MM.1S (cell line): ENCODE data around the gene SETBP1.

ENCODE experiments used
- DNase-seq: peaks from one replicate; pipeline ENCODE4 v3.0.0-alpha.2; 2015
- H2AFZ ChIP-seq: fragments of 300-600 bp; sonication (generic); 2 replicates; pipeline ENCODE4 v1.6.0; 2016; ENCODE audit warnings: antibody characterized with exemption, low read length
- H3F3A ChIP-seq: fragments of 300-600 bp; sonication (generic); 2 replicates; pipeline ENCODE4 v1.6.1; 2016; ENCODE audit warnings: mild to moderate bottlenecking, antibody characterized with exemption, low read length, moderate library complexity, mixed read lengths; ENCODE audit not compliant: insufficient read depth
- H3K27ac ChIP-seq: fragments of 300-600 bp; sonication (generic); 2 replicates; pipeline ENCODE4 v1.5.1; 2016; ENCODE audit warnings: mild to moderate bottlenecking, low read length
- H3K27me3 ChIP-seq: fragments of 300-600 bp; sonication (generic); replicated peaks from 2 replicates; pipeline ENCODE4 v1.6.0; 2016; ENCODE audit warnings: low read length; ENCODE audit not compliant: insufficient read depth
- H3K36me3 ChIP-seq: fragments of 300-600 bp; sonication (generic); replicated peaks from 2 replicates; pipeline ENCODE4 v1.6.1; 2016; ENCODE audit warnings: mild to moderate bottlenecking, low read length, mixed read lengths; ENCODE audit not compliant: insufficient read depth
- H3K4me1 ChIP-seq: fragments of 300-600 bp; sonication (generic); 2 replicates; pipeline ENCODE4 v1.6.1; 2016; ENCODE audit warnings: low read length, mixed read lengths
- H3K4me2 ChIP-seq: fragments of 300-600 bp; sonication (generic); 2 replicates; pipeline ENCODE4 v1.6.0; 2016; ENCODE audit warnings: low read depth, low read length
- H3K4me3 ChIP-seq: fragments of 300-600 bp; sonication (generic); 2 replicates; pipeline ENCODE4 v1.5.1; 2016; ENCODE audit warnings: low read length, mixed read lengths
- H3K79me2 ChIP-seq: fragments of 300-600 bp; sonication (generic); 2 replicates; pipeline ENCODE4 v1.6.1; 2016; ENCODE audit warnings: mixed run types, low read length, mixed read lengths
- H3K9ac ChIP-seq: fragments of 300-600 bp; sonication (generic); 2 replicates; pipeline ENCODE4 v1.6.1; 2016; ENCODE audit warnings: low read length, mixed read lengths
- H3K9me2 ChIP-seq: fragments of 300-600 bp; sonication (generic); replicated peaks from 2 replicates; pipeline ENCODE4 v1.6.1; 2016; ENCODE audit warnings: mild to moderate bottlenecking, low read length, mixed read lengths; ENCODE audit not compliant: insufficient read depth
- H3K9me3 ChIP-seq: fragments of 300-600 bp; sonication (generic); replicated peaks from 2 replicates; pipeline ENCODE4 v1.6.1; 2016; ENCODE audit warnings: mild to moderate bottlenecking, low read length, mixed read lengths; ENCODE audit not compliant: insufficient read depth
- H4K20me1 ChIP-seq: fragments of 300-600 bp; sonication (generic); 2 replicates; pipeline ENCODE4 v1.6.1; 2016; ENCODE audit warnings: mild to moderate bottlenecking, low read length, moderate library complexity, mixed read lengths; ENCODE audit not compliant: insufficient read depth
- CTCF ChIP-seq: fragments of 300-600 bp; sonication (generic); IDR thresholded peaks from 2 replicates; pipeline ENCODE4 v1.5.1; 2016; ENCODE audit warnings: antibody characterized with exemption, low read length, mixed read lengths
- EZH2 ChIP-seq: fragments of 300-600 bp; sonication (generic); optimal IDR thresholded peaks from 2 replicates; pipeline ENCODE3; 2017; ENCODE audit warnings: low read depth, mild to moderate bottlenecking, antibody characterized with exemption, low read length, mixed read lengths
- EZH2phosphoT487 ChIP-seq: fragments of 300-600 bp; sonication (generic); IDR thresholded peaks from 2 replicates; pipeline ENCODE4 v1.6.1; 2018; ENCODE audit warnings: antibody characterized with exemption, low read length

The SETBP1 gene

GRCh38 chr18:45049578-45050319, 369.1 kb downstream of the SETBP1 start:
- Histone ChIP-seq H3K9me2 (no peaks in the 10 kb centered on the region), H3K36me3 (no peaks in the 10 kb centered on the region), H3K4me3 (no peak overlapping the region), H3K4me1 (no peaks in the 10 kb centered on the region), H3K4me2 (no peak overlapping the region), H3F3A (no peaks in the 10 kb centered on the region), H3K27ac (no peak overlapping the region), H2AFZ (no peak overlapping the region), H3K9ac (no peak overlapping the region), H3K9me3 (no peaks in the 10 kb centered on the region), H3K27me3 (no peaks in the 10 kb centered on the region), H3K79me2 (no peaks in the 10 kb centered on the region), H4K20me1 (no peaks in the 10 kb centered on the region)
- no peak for TF ChIP-seq EZH2
- no peak for TF ChIP-seq CTCF
- TF ChIP-seq EZH2phosphoT487: no peak
- DNase-seq: no peak

- H3K36me3 ChIP-seq: no peaks in the 10 kb centered on the region
- no peak overlapping the region for H2AFZ ChIP-seq
- H3K4me1 ChIP-seq: no peaks in the 10 kb centered on the region
- H3K27me3 ChIP-seq: no peaks in the 10 kb centered on the region
- no peak overlapping the region for H3K27ac ChIP-seq
- H3K4me2 ChIP-seq: no peak overlapping the region
- H3K79me2 ChIP-seq: no peaks in the 10 kb centered on the region
- no peaks in the 10 kb centered on the region for H4K20me1 ChIP-seq
- H3F3A ChIP-seq: no peaks in the 10 kb centered on the region
- no peak for DNase-seq
- no peaks in the 10 kb centered on the region for H3K9me3 ChIP-seq
- no peaks in the 10 kb centered on the region for H3K9me2 ChIP-seq
- H3K4me3 ChIP-seq: no peak overlapping the region
- TF ChIP-seq EZH2 (no peak), CTCF (no peak), EZH2phosphoT487 (no peak)
- no peak overlapping the region for H3K9ac ChIP-seq
Measured at GRCh38 chr18:45050712-45051601, 370.3 kb downstream of the SETBP1 start.

- no peaks in the 10 kb centered on the region for H3F3A ChIP-seq
- TF ChIP-seq EZH2 (no peak), EZH2phosphoT487 (no peak)
- H3K27me3 ChIP-seq: no peaks in the 10 kb centered on the region
- no peak overlapping the region for H3K9ac ChIP-seq
- no peak overlapping the region for H2AFZ ChIP-seq
- no peaks in the 10 kb centered on the region for H3K9me2 ChIP-seq
- H3K9me3 ChIP-seq: no peaks in the 10 kb centered on the region
- H3K4me1 ChIP-seq: no peaks in the 10 kb centered on the region
- no peak for DNase-seq
- H3K79me2 ChIP-seq: no peaks in the 10 kb centered on the region
- no peak overlapping the region for H3K4me2 ChIP-seq
- no peak overlapping the region for H3K4me3 ChIP-seq
- H3K36me3 ChIP-seq: no peaks in the 10 kb centered on the region
- H4K20me1 ChIP-seq: no peaks in the 10 kb centered on the region
- H3K27ac ChIP-seq: no peak overlapping the region
Measured at GRCh38 chr18:45054636-45055035, 373.9 kb downstream of the SETBP1 start.
